Astrocyte of the cerebellum (primary cell): ENCODE measurements around the gene TMEM61.

ENCODE experiments used
- DNase-seq: peaks from one replicate; pipeline ENCODE4 v3.0.0-alpha.2; 2011; ENCODE audit warnings: low read depth
- H3K4me3 ChIP-seq: 2 replicates; pipeline ENCODE4 v1.5.1; 2011; ENCODE audit warnings: mild to moderate bottlenecking, low read depth, low read length, moderate library complexity
- CTCF ChIP-seq: IDR thresholded peaks from 2 replicates; pipeline ENCODE4 v1.5.1; 2012; ENCODE audit warnings: low read length, low read depth, moderate library complexity, mild to moderate bottlenecking; ENCODE audit errors: missing control alignments
- in situ Hi-C: cut with HindIII; loops from 2 replicates; pipeline ENCODE4 v1.10.0; 2017; ENCODE audit warnings: low sequenced_read_pairs

The TMEM61 gene

GRCh38 chr1:55040083-55040932 is 59.9 kb downstream of the TMEM61 start:
- in situ Hi-C loops, result no loop called here
- H3K4me3 ChIP-seq, result peak overlapping the region; percentile 28
- TF ChIP-seq CTCF, result no peak
- DNase-seq, result no peak

- H3K4me3 ChIP-seq, result no peak overlapping the region
- DNase-seq, result no peak
- no peak for TF ChIP-seq CTCF
- in situ Hi-C loops, result no loop called here
Observed at GRCh38 chr1:55040933-55041494, 60.6 kb downstream of the TMEM61 start.

- H3K4me3 ChIP-seq, result no peak overlapping the region
- TF ChIP-seq CTCF, result no peak
- no peak for DNase-seq
- in situ Hi-C loops, result no loop called here
Observed at GRCh38 chr1:55041613-55042012, 61.2 kb downstream of the TMEM61 start.
